Measurements from ENCODE around the gene MUC6. TPM values are rescaled to one million over a fixed set of nuclear protein-coding genes. Genes with fewer than 3 reads are reported as not detected.

The MUC6 gene
- total and polyA plus RNA-seq, 10 donors, result 0.02 to 0.76 (median 0.22) TPM; not detected in 3

DNA sequence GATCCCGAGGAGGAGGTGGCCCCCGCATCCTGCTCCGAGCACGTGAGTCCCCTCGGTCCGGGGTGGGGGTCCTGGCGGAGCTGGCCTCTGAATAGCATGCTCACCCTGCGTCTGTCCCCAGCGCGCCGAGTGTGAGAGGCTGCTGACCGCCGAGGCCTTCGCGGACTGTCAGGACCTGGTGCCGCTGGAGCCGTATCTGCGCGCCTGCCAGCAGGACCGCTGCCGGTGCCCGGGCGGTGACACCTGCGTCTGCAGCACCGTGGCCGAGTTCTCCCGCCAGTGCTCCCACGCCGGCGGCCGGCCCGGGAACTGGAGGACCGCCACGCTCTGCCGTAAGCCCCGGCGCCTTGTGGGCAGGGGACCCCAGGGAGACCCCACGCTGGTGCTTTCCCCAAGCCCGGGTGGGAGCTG, 41.7 kb upstream of the MUC6 start:
- H3K9me3 ChIP-seq, result no peaks in the 10 kb centered on the region
- 58 to 93% (median 89%) methylated on average over 3 to 39 of the region's 39 CpGs; no CpG with 5 or more reads in 1 of the 5 donors for WGBS, 5 donors
- peak; percentile 66 for DNase-seq
- H3K27ac ChIP-seq, result no peak overlapping the region
- no peak overlapping the region for H3K4me3 ChIP-seq
- no peaks in the 10 kb centered on the region for H3K36me3 ChIP-seq
- H3K4me1 ChIP-seq, result peaks cover 0 to 22% (median 9%) of the 10 kb centered on the region in 6 donors
- TF ChIP-seq POLR2A (IDR thresholded peaks at IDR 0.05) (no peak), POLR2AphosphoS5 (IDR thresholded peaks at IDR 0.05) (no peak)
- TF ChIP-seq, protein P1, sequence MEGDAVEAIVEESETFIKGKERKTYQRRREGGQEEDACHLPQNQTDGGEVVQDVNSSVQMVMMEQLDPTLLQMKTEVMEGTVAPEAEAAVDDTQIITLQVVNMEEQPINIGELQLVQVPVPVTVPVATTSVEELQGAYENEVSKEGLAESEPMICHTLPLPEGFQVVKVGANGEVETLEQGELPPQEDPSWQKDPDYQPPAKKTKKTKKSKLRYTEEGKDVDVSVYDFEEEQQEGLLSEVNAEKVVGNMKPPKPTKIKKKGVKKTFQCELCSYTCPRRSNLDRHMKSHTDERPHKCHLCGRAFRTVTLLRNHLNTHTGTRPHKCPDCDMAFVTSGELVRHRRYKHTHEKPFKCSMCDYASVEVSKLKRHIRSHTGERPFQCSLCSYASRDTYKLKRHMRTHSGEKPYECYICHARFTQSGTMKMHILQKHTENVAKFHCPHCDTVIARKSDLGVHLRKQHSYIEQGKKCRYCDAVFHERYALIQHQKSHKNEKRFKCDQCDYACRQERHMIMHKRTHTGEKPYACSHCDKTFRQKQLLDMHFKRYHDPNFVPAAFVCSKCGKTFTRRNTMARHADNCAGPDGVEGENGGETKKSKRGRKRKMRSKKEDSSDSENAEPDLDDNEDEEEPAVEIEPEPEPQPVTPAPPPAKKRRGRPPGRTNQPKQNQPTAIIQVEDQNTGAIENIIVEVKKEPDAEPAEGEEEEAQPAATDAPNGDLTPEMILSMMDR (IDR thresholded peaks at IDR 0.05 in 8 of 11, conservative IDR thresholded peaks at IDR 0.05 in 3 of 11), result no peak
- intact Hi-C loops (cut with DNase I; ENCODE audit: low total_unique reads), result no loop called here
- peaks cover 0 to 12% (median 0%) of the 10 kb centered on the region in 7 donors for H3K27me3 ChIP-seq (replicated peaks in 1 of 7)

DNA sequence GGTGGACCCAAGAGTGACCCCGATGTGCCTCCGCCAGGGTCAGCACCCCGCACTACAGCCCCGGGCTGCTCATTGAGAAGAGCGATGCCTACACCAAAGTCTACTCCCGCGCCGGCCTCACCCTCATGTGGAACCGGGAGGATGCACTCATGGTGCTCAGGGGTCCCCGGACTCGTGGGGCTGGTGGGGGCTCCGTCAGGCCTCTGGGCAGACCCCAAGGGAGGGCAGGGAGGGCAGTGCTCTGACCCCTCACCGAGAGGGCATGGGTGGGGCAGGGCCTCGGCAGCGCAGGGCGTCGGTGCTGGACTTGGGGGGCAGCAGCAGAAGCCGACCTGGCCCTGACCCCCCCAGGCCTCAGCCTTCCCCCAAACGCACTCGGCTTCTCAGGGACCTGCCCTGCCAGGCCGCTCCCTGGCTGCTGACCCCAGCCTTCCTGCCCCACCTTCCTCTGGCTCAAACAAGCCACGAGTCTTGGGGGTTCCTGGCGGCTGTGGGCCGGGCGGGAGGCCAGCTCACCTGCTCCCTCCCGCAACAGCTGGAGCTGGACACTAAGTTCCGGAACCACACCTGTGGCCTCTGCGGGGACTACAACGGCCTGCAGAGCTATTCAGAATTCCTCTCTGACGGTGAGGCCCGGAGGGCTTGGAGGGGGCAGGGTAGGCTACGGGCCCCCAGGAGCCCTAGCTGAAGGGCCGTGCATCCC, 41.0 kb upstream of the MUC6 start:
- TF ChIP-seq POLR2A (IDR thresholded peaks at IDR 0.05) (no peak), POLR2AphosphoS5 (IDR thresholded peaks at IDR 0.05) (no peak)
- TF ChIP-seq, protein P1 (IDR thresholded peaks at IDR 0.05 in 8 of 11, conservative IDR thresholded peaks at IDR 0.05 in 3 of 11), result no peak
- 67 to 83% (median 76%) methylated on average over 20 to 33 of the region's 33 CpGs for WGBS, 5 donors
- intact Hi-C loops (cut with DNase I; ENCODE audit: low total_unique reads), result no loop called here
- Histone ChIP-seq H3K27ac (no peak overlapping the region), H3K9me3 (no peaks in the 10 kb centered on the region), H3K4me1 (peaks cover 4 to 29% (median 16%) of the 10 kb centered on the region in 6 donors), H3K27me3 (replicated peaks in 1 of 7) (peaks cover 0 to 12% (median 0%) of the 10 kb centered on the region in 7 donors), H3K4me3 (no peak overlapping the region), H3K36me3 (no peaks in the 10 kb centered on the region)
- peak; percentile 64 for DNase-seq

DNA sequence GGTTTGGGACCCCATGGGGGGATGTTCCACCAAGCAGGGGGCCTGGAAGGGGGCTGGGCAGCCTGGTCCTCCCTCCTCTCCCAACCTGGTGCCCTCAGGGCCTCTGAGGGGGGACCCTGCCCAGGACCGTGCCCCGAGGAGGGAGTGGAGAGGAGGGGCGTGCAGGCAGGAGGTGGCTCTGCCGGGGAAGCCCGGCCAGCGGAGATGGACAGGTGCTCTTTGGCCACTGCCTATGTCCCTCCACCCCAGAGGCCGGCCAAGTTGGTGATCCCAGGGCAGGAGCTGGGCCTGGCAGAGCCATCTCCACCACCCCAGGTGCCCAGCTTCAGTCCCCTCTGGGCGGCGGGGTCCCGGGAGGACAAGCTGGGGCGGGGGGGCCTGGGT, 40.5 kb upstream of the MUC6 start:
- DNase-seq, result peak; percentile 59
- peaks cover 4 to 34% (median 19%) of the 10 kb centered on the region in 6 donors for H3K4me1 ChIP-seq
- peaks cover 0 to 15% (median 0%) of the 10 kb centered on the region in 7 donors for H3K27me3 ChIP-seq (replicated peaks in 1 of 7)
- intact Hi-C loops (cut with DNase I; ENCODE audit: low total_unique reads), result no loop called here
- 80 to 91% (median 90%) methylated on average over 3 to 11 of the region's 11 CpGs for WGBS, 5 donors
- no peak overlapping the region for H3K4me3 ChIP-seq
- no peak for TF ChIP-seq POLR2A (IDR thresholded peaks at IDR 0.05)
- TF ChIP-seq POLR2AphosphoS5 (IDR thresholded peaks at IDR 0.05), result no peak
- TF ChIP-seq, protein P1 (IDR thresholded peaks at IDR 0.05 in 8 of 11, conservative IDR thresholded peaks at IDR 0.05 in 3 of 11), result no peak
- H3K9me3 ChIP-seq, result no peaks in the 10 kb centered on the region
- no peaks in the 10 kb centered on the region for H3K36me3 ChIP-seq
- no peak overlapping the region for H3K27ac ChIP-seq

DNA sequence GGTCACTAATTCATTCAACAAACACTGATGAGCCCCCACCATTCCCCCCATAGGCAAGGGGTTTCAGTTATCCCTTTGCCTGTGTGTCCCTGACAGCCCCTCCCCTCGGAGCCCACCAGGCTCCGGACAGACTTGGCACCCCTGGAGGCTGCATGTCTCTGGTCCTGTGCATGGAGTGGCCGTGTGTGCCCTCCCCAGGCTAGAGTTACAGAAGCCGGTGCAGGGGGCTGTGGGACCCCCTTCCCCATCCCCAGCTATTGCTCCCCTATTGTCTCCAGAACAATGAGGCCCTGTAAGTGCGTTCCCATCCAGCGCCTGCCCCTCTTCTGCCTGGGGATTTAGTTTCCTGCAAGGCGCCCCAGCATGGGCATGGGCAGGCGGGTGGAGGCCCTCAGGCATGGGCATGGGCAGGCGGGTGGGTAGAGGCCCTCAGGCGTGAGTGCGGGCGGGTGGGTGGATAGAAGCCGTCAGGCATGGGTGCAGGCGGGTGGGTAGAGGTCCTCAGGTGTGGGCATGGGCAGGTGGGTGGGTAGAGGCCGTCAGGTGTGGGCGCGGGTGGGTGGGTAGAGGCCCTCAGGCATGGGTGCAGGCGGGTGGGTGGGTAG, 39.6 kb upstream of the MUC6 start:
- Histone ChIP-seq H3K36me3 (no peaks in the 10 kb centered on the region), H3K27ac (no peak overlapping the region), H3K27me3 (replicated peaks in 1 of 7) (peaks cover 0 to 19% (median 0%) of the 10 kb centered on the region in 7 donors), H3K4me3 (no peak overlapping the region), H3K4me1 (peaks cover 4 to 38% (median 20%) of the 10 kb centered on the region in 6 donors), H3K9me3 (no peaks in the 10 kb centered on the region)
- TF ChIP-seq, protein P1 (IDR thresholded peaks at IDR 0.05 in 8 of 11, conservative IDR thresholded peaks at IDR 0.05 in 3 of 11), result no peak
- TF ChIP-seq POLR2AphosphoS5 (IDR thresholded peaks at IDR 0.05), result no peak
- intact Hi-C loops (cut with DNase I; ENCODE audit: low total_unique reads), result no loop called here
- WGBS, 5 donors, result 74 to 95% (median 82%) methylated on average over 6 to 18 of the region's 18 CpGs
- DNase-seq, result peak; percentile 48
